Spleen (tissue), 7 donors: ENCODE results near the gene SMAD3.

Experiments
- POLR2A ChIP-seq, 3 donors: fragments of 450-650 bp; IDR thresholded peaks; one replicate each; pipeline ENCODE4 v1.5.1; 2017; ENCODE audit warnings: antibody characterized with exemption in 3 of 3, mild to moderate bottlenecking in 1 of 3
- TF ChIP-seq, protein P1 (sequence below), 11 experiments: fragments of 200-600 bp in 7 of 11; fragments of 450-650 bp in 4 of 11; sonication (generic) in 4 of 11; IDR thresholded peaks in 8 of 11; conservative IDR thresholded peaks in 3 of 11; 1 replicate in 7 of 11; 2 replicates in 4 of 11; pipeline versions ENCODE4 v1.4.0 to v1.8.0; 2016 to 2021; ENCODE audit warnings: antibody characterized with exemption in 11 of 11, inconsistent platforms in 4 of 11, mild to moderate bottlenecking in 1 of 11
- donor health status: DM: no; HTN: no; CAD: no; lungs with moderate emphysema.
- donor health status: DM: no; HTN: no; CAD: no.
- donor health status: DM: no; HTN: no; CAD: no.

DNA sequence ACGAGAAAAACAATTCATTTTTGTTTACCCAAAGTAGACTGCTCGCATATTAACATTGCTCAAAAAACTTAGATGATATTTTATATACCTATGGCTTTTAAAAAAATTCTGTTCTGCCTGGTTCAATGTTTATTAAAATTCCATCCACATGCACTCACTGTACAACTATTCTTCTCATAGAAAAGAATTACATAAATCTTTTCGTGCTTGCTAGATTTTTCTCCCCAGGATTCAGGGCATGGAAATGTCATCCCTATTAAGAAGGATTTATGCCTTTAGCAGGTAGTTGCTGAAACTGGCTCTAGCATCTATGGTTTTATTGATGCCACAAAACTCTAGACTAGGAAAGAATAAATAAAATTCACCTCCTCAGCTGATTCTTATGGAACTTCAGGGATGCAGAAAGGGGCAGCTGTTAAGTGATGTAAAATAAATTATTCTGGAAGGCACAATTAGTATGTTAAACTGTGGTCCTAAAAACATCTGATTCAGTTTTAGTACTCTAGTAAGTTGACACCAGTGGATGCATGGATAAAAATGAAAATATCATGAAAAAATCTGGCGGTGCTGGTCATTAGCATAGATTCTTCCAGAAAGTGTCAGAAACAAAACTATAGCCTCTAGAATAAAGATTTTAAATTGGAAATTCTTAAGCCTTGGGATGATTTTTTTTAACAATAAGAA is 147.4 kb downstream of the SMAD3 start:
- TF ChIP-seq, protein P1, sequence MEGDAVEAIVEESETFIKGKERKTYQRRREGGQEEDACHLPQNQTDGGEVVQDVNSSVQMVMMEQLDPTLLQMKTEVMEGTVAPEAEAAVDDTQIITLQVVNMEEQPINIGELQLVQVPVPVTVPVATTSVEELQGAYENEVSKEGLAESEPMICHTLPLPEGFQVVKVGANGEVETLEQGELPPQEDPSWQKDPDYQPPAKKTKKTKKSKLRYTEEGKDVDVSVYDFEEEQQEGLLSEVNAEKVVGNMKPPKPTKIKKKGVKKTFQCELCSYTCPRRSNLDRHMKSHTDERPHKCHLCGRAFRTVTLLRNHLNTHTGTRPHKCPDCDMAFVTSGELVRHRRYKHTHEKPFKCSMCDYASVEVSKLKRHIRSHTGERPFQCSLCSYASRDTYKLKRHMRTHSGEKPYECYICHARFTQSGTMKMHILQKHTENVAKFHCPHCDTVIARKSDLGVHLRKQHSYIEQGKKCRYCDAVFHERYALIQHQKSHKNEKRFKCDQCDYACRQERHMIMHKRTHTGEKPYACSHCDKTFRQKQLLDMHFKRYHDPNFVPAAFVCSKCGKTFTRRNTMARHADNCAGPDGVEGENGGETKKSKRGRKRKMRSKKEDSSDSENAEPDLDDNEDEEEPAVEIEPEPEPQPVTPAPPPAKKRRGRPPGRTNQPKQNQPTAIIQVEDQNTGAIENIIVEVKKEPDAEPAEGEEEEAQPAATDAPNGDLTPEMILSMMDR (IDR thresholded peaks at IDR 0.05 in 8 of 11, conservative IDR thresholded peaks at IDR 0.05 in 3 of 11): no peak
- no peak for TF ChIP-seq POLR2A (IDR thresholded peaks at IDR 0.05)
